ENCODE data around the gene RIOK2. TPM values are rescaled to one million over a fixed set of nuclear protein-coding genes. Genes with fewer than 3 reads are reported as not detected.

RIOK2 gene
- total and polyA plus RNA-seq, 9 of the 15 experiments (the other 6 are each of a cell fraction or from before 2014, with no cell fraction given) = 22.9 to 97.6 (median 47.8) TPM

DNA sequence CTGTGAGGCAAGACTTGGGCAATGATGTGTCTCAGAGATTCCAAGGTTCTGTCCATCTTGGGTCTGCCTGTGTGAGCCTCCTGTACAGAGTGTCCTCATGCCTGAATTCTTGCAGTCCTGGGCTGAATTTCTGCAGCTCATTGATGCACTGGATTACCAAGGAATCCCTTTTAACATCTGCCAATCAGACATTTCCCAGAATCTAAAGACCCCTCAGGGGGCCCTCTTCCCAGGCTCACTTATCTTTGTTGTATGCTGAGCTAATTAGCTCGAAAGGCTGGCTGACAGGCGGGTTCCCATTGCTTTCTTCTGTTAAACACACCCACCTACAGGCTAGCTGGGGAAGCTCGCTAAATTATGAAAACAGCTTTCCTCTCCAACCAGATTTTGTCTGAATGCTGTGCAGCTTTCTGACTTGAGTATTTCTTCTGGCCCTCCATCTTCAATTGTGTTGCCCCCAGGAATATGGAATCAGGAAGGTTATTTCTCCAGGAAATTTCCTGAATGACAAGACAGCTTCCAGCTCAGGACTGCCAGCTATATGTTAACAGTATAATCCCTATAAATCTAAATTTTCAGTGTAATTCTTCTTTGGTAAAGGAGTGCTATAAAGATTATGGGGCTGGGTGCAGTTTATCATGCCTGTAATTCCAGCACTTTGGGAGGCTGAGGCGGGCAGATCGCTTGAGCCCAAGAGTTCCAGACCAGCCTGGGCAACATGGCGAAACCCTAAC lies 40.4 kb downstream of the RIOK2 start, which contains the start of gene LIX1 (continued):
- TF ChIP-seq, protein P1, sequence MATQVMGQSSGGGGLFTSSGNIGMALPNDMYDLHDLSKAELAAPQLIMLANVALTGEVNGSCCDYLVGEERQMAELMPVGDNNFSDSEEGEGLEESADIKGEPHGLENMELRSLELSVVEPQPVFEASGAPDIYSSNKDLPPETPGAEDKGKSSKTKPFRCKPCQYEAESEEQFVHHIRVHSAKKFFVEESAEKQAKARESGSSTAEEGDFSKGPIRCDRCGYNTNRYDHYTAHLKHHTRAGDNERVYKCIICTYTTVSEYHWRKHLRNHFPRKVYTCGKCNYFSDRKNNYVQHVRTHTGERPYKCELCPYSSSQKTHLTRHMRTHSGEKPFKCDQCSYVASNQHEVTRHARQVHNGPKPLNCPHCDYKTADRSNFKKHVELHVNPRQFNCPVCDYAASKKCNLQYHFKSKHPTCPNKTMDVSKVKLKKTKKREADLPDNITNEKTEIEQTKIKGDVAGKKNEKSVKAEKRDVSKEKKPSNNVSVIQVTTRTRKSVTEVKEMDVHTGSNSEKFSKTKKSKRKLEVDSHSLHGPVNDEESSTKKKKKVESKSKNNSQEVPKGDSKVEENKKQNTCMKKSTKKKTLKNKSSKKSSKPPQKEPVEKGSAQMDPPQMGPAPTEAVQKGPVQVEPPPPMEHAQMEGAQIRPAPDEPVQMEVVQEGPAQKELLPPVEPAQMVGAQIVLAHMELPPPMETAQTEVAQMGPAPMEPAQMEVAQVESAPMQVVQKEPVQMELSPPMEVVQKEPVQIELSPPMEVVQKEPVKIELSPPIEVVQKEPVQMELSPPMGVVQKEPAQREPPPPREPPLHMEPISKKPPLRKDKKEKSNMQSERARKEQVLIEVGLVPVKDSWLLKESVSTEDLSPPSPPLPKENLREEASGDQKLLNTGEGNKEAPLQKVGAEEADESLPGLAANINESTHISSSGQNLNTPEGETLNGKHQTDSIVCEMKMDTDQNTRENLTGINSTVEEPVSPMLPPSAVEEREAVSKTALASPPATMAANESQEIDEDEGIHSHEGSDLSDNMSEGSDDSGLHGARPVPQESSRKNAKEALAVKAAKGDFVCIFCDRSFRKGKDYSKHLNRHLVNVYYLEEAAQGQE (IDR thresholded peaks at IDR 0.05; ENCODE audit: borderline replicate concordance) = peak; percentile 58; the same call in 1 of the 2 replicates
- TF ChIP-seq, protein P1 (CRISPR knock-in tag; IDR thresholded peaks at IDR 0.05; ENCODE audit: low read depth) = no peak
- TF ChIP-seq LCOR (CRISPR knock-in tag; IDR thresholded peaks at IDR 0.05) (no peak), ZEB2 (IDR thresholded peaks at IDR 0.05) (no peak), HEY1 (CRISPR knock-in tag; IDR thresholded peaks at IDR 0.05; ENCODE audit: borderline replicate concordance) (no peak), RBM14 (IDR thresholded peaks at IDR 0.05; ENCODE audit: borderline replicate concordance, insufficient read depth, low read depth, low read length) (no peak), PTBP1 (IDR thresholded peaks at IDR 0.05; ENCODE audit: low read depth, low read length) (no peak), ZC3H11A (IDR thresholded peaks at IDR 0.05; ENCODE audit: low read depth, low read length) (no peak), GATA2 (CRISPR knock-in tag; IDR thresholded peaks at IDR 0.05) (no peak), FOXJ2 (tag; IDR thresholded peaks at IDR 0.05) (no peak), KLF13 (tag; IDR thresholded peaks at IDR 0.05; ENCODE audit: borderline replicate concordance, low read depth) (no peak)
- TF ChIP-seq, protein P2, sequence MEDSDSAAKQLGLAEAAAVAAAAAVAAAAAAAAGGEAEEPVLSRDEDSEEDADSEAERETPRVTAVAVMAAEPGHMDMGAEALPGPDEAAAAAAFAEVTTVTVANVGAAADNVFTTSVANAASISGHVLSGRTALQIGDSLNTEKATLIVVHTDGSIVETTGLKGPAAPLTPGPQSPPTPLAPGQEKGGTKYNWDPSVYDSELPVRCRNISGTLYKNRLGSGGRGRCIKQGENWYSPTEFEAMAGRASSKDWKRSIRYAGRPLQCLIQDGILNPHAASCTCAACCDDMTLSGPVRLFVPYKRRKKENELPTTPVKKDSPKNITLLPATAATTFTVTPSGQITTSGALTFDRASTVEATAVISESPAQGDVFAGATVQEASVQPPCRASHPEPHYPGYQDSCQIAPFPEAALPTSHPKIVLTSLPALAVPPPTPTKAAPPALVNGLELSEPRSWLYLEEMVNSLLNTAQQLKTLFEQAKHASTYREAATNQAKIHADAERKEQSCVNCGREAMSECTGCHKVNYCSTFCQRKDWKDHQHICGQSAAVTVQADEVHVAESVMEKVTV (CRISPR knock-in tag; IDR thresholded peaks at IDR 0.05) = peak; percentile 54

Measured in K562 (cell line).